M059J (cell line): ENCODE measurements around the gene GYG2. TPM values are rescaled to one million over a fixed set of nuclear protein-coding genes. Genes with fewer than 3 reads are reported as not detected.

Experiments used
- DNase-seq: peaks from one replicate; pipeline ENCODE4 v3.0.0-alpha.2; 2012; ENCODE audit warnings: low read depth
- total RNA-seq: library from RNA; depleted of rRNA; stranded (reverse); fragments of >200 nt; shearing (Covaris generic); gene quantifications from 2 replicates; pipeline ENCODE4 v1.2.3, GENCODE V29; 2014

The GYG2 gene
- total RNA-seq, 1 experiment from 2014 or later: 5.2 TPM

DNA sequence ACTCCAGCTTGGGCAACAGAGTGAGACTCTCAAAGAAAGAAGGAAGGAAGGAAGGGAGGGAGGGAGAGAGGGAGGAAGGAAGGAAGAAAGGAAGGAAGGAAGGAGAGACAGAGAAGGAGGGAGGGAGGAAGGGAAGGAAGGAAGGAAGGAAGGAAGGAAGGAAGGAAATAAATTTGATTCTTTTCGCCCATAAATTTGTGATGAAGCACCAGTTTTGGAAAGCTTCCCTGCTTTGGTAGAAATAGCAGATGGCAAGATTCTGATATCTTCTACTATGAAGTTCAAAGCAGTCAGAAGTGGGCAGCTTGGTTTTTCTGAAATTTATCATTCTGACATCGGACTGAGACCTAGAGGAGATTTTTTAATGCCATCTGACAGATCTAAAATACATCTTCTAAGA is 11.7 kb upstream of the GYG2 start:
- DNase-seq: no peak

GRCh38 chrX:2819345-2820135 is 9.2 kb upstream of the GYG2 start:
- peak; percentile 45 for DNase-seq

- DNase-seq: no peak
Measured at GRCh38 chrX:2820136-2820771, 8.5 kb upstream of the GYG2 start.

DNA sequence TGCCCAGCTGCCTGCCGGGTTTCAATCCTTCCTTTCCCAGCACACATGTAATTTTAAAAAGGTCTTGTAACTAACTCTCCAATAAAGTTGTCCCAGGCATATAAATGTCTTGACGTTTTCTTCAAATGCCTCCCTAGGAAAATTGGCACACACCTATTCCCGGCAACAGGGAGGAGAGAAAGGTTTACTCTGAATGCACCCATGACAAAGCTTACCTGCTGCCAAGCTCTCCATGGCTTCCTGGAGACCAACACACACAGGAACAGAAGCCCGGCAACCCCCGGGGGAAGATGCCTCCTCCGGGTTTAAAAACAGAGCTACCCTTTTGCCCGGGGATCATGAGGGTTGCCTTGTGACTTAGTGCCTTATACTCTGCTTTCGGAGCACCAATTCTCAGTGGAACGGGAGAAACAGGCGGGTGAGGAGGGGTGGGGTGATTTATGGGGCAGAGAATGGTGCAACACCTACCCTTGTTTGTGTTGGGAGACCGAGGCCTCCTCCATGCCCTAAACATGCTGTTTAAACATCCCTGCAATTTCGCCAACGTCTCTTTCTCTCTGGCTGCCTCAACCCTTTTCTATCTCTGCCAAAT is 4.8 kb upstream of the GYG2 start:
- DNase-seq: no peak

GRCh38 chrX:2824886-2825285 is 3.8 kb upstream of the GYG2 start:
- DNase-seq: no peak

- DNase-seq: no peak
Measured at GRCh38 chrX:2828959-2829411, 255 bp downstream of the GYG2 start.

GRCh38 chrX:2829469-2830246 is 928 bp downstream of the GYG2 start:
- no peak for DNase-seq

- DNase-seq: no peak
Measured at GRCh38 chrX:2831471-2832228, 2.9 kb downstream of the GYG2 start.

DNA sequence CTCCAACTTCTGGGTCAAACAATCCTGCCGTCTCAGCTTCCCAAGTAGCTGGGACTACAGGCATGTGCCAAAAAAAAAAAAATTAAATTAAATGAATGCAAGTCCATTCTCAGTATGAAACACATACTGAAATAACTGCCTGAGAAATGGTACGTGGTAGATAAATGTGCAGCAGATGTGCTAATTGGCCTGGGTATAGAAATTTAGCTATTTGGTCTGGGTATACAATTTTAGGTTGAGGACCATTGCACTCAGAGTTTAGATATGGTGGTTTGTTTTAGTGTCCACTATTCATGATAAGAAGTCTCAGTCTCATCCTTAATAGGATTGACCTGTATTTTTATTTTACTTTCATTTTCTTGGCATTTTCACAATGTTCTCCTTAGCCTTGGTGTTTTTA is 9.2 kb downstream of the GYG2 start:
- DNase-seq: no peak

GRCh38 chrX:2840961-2841360 is 12.2 kb downstream of the GYG2 start:
- DNase-seq: no peak

DNA sequence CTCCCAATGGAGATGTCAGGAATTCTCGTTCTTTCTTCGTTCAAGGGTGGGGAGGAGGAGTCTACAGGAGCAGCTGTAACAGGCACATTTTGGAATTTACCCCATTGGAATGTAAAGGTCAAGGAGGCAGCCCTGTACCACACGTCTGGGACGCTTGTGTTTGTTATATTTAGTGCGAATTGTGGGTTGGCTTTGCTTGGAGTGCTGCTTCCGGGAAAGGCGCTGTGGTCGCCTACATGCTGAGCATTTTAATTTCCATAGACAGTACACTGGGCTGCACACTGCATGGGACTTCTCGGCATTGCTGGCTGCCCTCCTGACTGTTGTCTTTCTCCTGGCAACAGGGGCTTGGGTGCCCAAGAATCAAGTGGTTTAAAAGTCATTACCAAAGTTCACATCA is 12.8 kb downstream of the GYG2 start:
- DNase-seq: peak; percentile 60

GRCh38 chrX:2846992-2847391 is 18.3 kb downstream of the GYG2 start:
- DNase-seq: no peak

DNA sequence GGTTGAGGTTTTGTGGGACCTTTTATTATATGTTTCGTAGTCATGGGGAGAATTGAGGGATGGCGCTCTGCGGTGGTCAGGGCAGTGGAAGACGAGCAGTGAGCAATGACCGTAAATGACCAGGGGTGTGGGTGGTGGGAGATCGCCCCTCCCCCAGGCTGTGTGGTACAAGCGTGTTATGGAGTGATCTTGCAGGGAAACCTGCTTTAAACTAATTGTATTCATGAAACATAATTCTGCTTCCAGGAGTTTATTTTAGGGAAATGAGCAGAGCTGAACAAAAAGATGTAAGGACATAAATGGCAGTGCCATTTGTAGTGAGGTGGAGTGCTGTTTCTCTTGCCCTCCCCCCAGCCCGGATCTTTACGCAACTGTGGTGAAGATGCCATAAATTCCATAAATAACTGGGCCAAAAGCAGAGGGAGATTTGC is 20.2 kb downstream of the GYG2 start:
- peak; percentile 74 for DNase-seq

- no peak for DNase-seq
Measured at GRCh38 chrX:2854918-2855317, 26.2 kb downstream of the GYG2 start.

- no peak for DNase-seq
Measured at GRCh38 chrX:2855761-2856160, 27.0 kb downstream of the GYG2 start.

- no peak for DNase-seq
Measured at GRCh38 chrX:2857566-2857965, 28.8 kb downstream of the GYG2 start.

- no peak for DNase-seq
Measured at GRCh38 chrX:2859197-2859797, 30.6 kb downstream of the GYG2 start.

GRCh38 chrX:2862404-2862803 is 33.7 kb downstream of the GYG2 start:
- no peak for DNase-seq

DNA sequence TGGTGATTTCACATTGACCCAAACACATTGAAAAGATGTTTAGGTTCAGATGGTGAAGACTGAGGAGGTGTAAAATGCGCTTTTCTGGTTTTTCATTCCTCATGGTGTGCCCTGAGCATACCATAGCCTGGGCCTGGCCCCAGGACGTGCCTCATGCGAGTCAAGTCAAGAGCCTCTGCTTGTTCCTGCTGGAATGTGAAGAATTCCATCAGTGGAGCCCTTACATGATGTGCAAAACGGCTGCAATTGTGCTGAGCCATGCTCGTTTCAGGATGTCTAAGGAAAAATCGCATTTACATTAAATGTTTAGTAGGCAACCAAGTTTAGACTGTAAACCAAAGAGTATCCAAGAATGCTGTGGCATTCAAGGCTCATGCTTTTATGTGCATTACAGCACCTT is 34.9 kb downstream of the GYG2 start:
- DNase-seq: no peak

DNA sequence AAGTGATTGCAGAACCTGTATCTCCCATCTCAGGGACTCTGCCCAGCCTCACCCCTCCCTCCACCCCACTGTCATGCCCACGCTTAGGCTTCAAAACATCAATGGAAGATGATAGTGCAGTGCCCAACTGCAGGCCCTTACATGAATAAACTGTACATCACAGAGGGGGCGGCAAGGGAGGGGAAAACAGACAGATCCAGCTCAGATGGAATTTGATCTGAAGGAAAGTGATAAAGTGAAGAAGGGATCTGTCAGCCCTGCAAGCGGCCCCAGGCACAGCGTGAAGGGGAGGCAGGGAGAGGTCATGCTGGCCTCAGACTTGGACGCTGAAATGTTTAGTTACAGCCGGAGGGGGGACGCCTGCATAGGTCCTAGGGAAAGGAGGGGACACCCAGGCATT is 38.5 kb downstream of the GYG2 start:
- no peak for DNase-seq

DNA sequence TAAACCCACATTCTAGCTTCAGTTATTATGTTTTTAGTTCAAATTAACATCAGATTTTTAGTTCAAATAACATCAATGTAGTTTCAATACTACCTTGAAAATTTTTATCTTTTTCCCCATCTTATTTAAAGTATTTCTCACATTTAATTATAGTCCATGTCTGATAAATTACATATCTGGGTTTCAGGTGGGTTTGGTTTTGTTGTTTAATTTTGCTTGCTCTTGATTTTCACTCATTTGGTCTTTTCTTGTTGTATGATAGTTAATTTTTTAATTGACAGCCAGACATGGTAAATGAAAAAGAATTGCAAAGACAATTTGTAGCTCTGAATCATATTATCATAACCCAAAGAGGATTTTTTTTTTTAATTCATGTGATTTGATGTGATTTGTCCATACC is 41.9 kb downstream of the GYG2 start:
- no peak for DNase-seq
